H1 (cell line): ENCODE data around the gene PRR5L. TPM values are rescaled to one million over a fixed set of nuclear protein-coding genes. Genes with fewer than 3 reads are reported as not detected.
A peak's percentile ranks its signal among the peaks of the same experiment; 100 is the strongest.

ENCODE experiments used
- CBX5 ChIP-seq: fragments of 300-800, 300-1000 bp; sonication (generic); IDR thresholded peaks from 2 replicates; pipeline ENCODE4 v1.7.1; 2016; ENCODE audit warnings: antibody characterized with exemption, low read length, low read depth
- CHD7 ChIP-seq: fragments of 300-600 bp; sonication (generic); IDR thresholded peaks from 2 replicates; pipeline ENCODE4 v1.7.1; 2012; ENCODE audit warnings: low read length, moderate library complexity, mild to moderate bottlenecking, inconsistent platforms; ENCODE audit not compliant: insufficient replicate concordance
- CTBP2 ChIP-seq: IDR thresholded peaks from 2 replicates; pipeline ENCODE4 v1.7.0; 2011; ENCODE audit warnings: borderline replicate concordance, mild to moderate bottlenecking, moderate library complexity, mixed read lengths, low read length; ENCODE audit not compliant: insufficient read depth, insufficient read length
- EGR1 ChIP-seq: IDR thresholded peaks from 2 replicates; pipeline ENCODE4 v1.6.1; 2011; ENCODE audit warnings: low read depth, low read length, borderline replicate concordance
- HDAC6 ChIP-seq: IDR thresholded peaks from one replicate; pipeline ENCODE4 v1.7.1; 2012; ENCODE audit warnings: low read depth, mild to moderate bottlenecking, inconsistent platforms, low read length, moderate library complexity
- JUN ChIP-seq: IDR thresholded peaks from 2 replicates; pipeline ENCODE4 v1.6.1; 2011; ENCODE audit warnings: low read depth, mild to moderate bottlenecking, improper control_type of control experiment, low read length
- JUND ChIP-seq: IDR thresholded peaks from 2 replicates; pipeline ENCODE4 v1.6.1; 2011; ENCODE audit warnings: mild to moderate bottlenecking, improper control_type of control experiment, low read length
- MAFK ChIP-seq: IDR thresholded peaks from 2 replicates; pipeline ENCODE4 v1.6.1; 2012; ENCODE audit warnings: low read depth, mild to moderate bottlenecking, improper control_type of control experiment, low read length
- POLR2A ChIP-seq, 2 experiments: IDR thresholded peaks; 1 replicate in 1 of 2; 2 replicates in 1 of 2; pipeline ENCODE4 v1.6.1; 2011; ENCODE audit warnings: low read depth in 2 of 2, low read length in 2 of 2, mild to moderate bottlenecking in 2 of 2; ENCODE audit errors: control extremely low read depth in 1 of 2
- POU5F1 ChIP-seq: IDR thresholded peaks from 2 replicates; pipeline ENCODE4 v1.6.1; 2011; ENCODE audit warnings: low read depth, mild to moderate bottlenecking, low read length, moderate library complexity
- SRF ChIP-seq: IDR thresholded peaks from 2 replicates; pipeline ENCODE4 v1.6.1; 2011; ENCODE audit warnings: mild to moderate bottlenecking, low read depth, low read length, moderate library complexity
- TBP ChIP-seq: IDR thresholded peaks from 2 replicates; pipeline ENCODE4 v1.6.1; 2011; ENCODE audit warnings: low read depth, low read length, improper control_type of control experiment
- polyA plus RNA-seq, 7 experiments: library from polyadenylated mRNA; depleted of rRNA in 3 of 7; stranded (reverse) in 5 of 7; unstranded in 2 of 7; fragments of >200 nt in 5 of 7; fragments of 200-250 nt in 2 of 7; gene quantifications; 1 replicate in 5 of 7; 2 replicates in 1 of 7; 4 replicates in 1 of 7; pipeline versions ENCODE4 v1.2.1 to v1.2.3, GENCODE V29; 2011 to 2013; ENCODE audit warnings: missing spikeins in 2 of 7, mixed read lengths in 2 of 7
- total RNA-seq: library from RNA; stranded (reverse); fragmentation: NEBNext Ultra II Directional; extraction: Animal tissue kit (Norgen Biotek cat#: 25700); gene quantifications from 2 replicates; pipeline ENCODE4 v1.2.1, GENCODE V29; 2021

The PRR5L gene
- total and polyA plus RNA-seq, 2 of the 8 experiments (the other 6 are each of a cell fraction or from before 2014, with no cell fraction given), result 6.6 to 10.1 TPM

GRCh38 chr11:36289226-36289852, 6.7 kb upstream of the PRR5L start, which contains the start of gene COMMD9 (continued):
- peak; percentile 6; the same call in 1 of the 2 replicates for TF ChIP-seq POU5F1
- TF ChIP-seq SRF, result no peak
- TF ChIP-seq MAFK, result no peak
- TF ChIP-seq JUN, result no peak
- TF ChIP-seq TBP, result peak; percentile 79
- TF ChIP-seq HDAC6, result no peak
- 0 out of 2 replicates have a peak, but pooled peaks have one; percentile 5 for TF ChIP-seq JUND
- TF ChIP-seq POLR2A (IDR thresholded peaks at IDR 0.05; ENCODE audit: control extremely low read depth in 1 of 2, low read depth in 2 of 2, low read length in 2 of 2), result peak; percentile 50 to 88
- TF ChIP-seq CTBP2, result no peak
- no peak for TF ChIP-seq EGR1
- no peak for TF ChIP-seq CBX5
- no peak for TF ChIP-seq CHD7
